Kidney tubule cell (primary cell): ENCODE measurements around the gene OR10J5.
A peak's percentile ranks its signal among the peaks of the same experiment; 100 is the strongest.
"Not testable (repeated sequence)": the region's sequence is repeated elsewhere in the genome, so short reads cannot be mapped to it uniquely, and the experiment has no call there.

Source experiments
- DNase-seq: peaks from one replicate; pipeline ENCODE4 v3.0.0-alpha.2; 2018; ENCODE audit warnings: low spot score

OR10J5 gene

GRCh38 chr1:159535907-159536306 lies at the start of gene OR10J5:
Gene OR10J5, minus strand, starts transcription at chr1:159536007. Its CDS starts 0 bp downstream, at chr1:159536007.
- no peak for DNase-seq

- DNase-seq: no peak
Observed at GRCh38 chr1:159584536-159584935, 48.7 kb upstream of the OR10J5 start.

- DNase-seq: no peak
Observed at GRCh38 chr1:159581422-159581821, 45.6 kb upstream of the OR10J5 start.

- no peak for DNase-seq
Observed at GRCh38 chr1:159580340-159580739, 44.5 kb upstream of the OR10J5 start.

GRCh38 chr1:159577446-159577845 lies 41.6 kb upstream of the OR10J5 start:
- no peak for DNase-seq

GRCh38 chr1:159562680-159563079 lies 26.9 kb upstream of the OR10J5 start:
- DNase-seq: no peak

- DNase-seq: no peak
Observed at GRCh38 chr1:159561497-159561896, 25.7 kb upstream of the OR10J5 start.

- DNase-seq: no peak
Observed at GRCh38 chr1:159560599-159560998, 24.8 kb upstream of the OR10J5 start.

GRCh38 chr1:159556931-159557369 lies 21.1 kb upstream of the OR10J5 start:
- DNase-seq: no peak

GRCh38 chr1:159554696-159555095 lies 18.9 kb upstream of the OR10J5 start:
- no peak for DNase-seq

- DNase-seq: no peak
Observed at GRCh38 chr1:159554261-159554660, 18.5 kb upstream of the OR10J5 start.

- DNase-seq: no peak
Observed at GRCh38 chr1:159548126-159548525, 12.3 kb upstream of the OR10J5 start.

GRCh38 chr1:159532922-159533321 lies 2.9 kb downstream of the OR10J5 start:
- DNase-seq: peak; percentile 20

- DNase-seq: not testable (repeated sequence)
Observed at GRCh38 chr1:159524792-159525191, 11.0 kb downstream of the OR10J5 start.

GRCh38 chr1:159510229-159510541 lies 25.6 kb downstream of the OR10J5 start:
- no peak for DNase-seq

- DNase-seq: peak; percentile 25
Observed at GRCh38 chr1:159509440-159510228, 26.2 kb downstream of the OR10J5 start.

- no peak for DNase-seq
Observed at GRCh38 chr1:159508951-159509350, 26.9 kb downstream of the OR10J5 start.

- no peak for DNase-seq
Observed at GRCh38 chr1:159505676-159506075, 30.1 kb downstream of the OR10J5 start.

GRCh38 chr1:159501082-159501481 lies 34.7 kb downstream of the OR10J5 start:
- DNase-seq: no peak

- not testable (repeated sequence) for DNase-seq
Observed at GRCh38 chr1:159494513-159495210, 41.1 kb downstream of the OR10J5 start.

- no peak for DNase-seq
Observed at GRCh38 chr1:159493354-159493753, 42.5 kb downstream of the OR10J5 start.

GRCh38 chr1:159492575-159493323 lies 43.1 kb downstream of the OR10J5 start:
- DNase-seq: peak; percentile 9
